NCI-H2196 (cell line): Measurements from ENCODE around the gene FUT7.
"Not testable (repeated sequence)": the region's sequence is repeated elsewhere in the genome, so short reads cannot be mapped to it uniquely, and the experiment has no call there.

ENCODE experiments used
- DNase-seq: peaks from one replicate; lab custom pipeline; 2025; ENCODE audit not compliant: unreplicated experiment; lab: John Stamatoyannopoulos, UW

Gene FUT7

DNA sequence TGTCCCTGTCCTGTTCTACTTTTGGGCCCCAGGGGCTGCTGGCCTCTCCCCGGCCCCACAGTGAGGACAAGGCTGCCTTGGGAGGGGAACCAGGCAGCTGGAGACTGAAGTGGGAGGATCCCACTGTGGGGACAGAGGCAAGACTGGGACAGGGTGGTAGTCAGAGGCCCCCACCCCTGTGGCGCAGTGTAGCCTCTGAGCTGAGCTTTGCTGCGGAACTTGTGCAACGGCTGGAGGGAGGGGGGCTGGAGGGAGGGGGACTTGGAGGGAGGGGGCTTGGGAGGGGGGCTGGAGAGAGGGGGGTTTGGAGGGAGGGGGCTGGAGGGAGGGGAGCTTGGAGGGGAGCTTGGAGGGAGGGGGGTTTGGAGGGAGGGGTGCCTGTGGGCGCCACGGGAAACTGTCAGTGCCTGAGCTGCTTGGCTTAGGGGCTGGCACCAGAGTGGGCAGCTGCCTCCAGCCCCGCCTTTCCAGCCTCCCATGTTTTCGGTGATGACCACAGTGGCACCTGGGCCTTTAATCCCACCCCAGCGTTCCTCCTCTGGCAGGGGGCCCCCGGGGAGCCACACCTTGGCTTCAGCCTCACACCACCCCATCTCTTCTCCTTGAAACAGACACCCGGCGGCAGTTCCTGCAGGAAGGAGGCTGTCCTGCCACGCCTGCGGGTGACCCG, 2.3 kb upstream of the FUT7 start:
- DNase-seq, result no peak

DNA sequence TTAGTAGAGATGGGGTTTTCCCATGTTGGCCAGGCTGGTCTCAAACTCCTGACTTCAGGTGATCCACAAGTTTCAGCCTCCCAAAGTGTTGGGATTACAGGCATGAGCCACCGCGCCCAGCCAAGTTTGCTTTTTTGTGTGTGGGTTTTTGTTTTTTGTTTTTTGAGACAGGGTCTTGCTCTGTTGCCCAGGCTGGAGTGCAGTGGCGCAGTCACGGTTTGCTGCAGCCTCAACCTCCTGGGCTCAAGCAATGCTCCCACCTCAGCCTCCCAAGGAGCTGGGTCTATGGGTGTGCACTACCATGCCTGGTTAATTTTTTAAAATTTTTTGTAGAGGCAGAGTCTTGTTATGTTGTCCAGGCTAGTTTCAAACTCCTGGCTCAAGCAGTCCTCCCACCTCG, 1.6 kb upstream of the FUT7 start:
- DNase-seq, result not testable (repeated sequence)

DNA sequence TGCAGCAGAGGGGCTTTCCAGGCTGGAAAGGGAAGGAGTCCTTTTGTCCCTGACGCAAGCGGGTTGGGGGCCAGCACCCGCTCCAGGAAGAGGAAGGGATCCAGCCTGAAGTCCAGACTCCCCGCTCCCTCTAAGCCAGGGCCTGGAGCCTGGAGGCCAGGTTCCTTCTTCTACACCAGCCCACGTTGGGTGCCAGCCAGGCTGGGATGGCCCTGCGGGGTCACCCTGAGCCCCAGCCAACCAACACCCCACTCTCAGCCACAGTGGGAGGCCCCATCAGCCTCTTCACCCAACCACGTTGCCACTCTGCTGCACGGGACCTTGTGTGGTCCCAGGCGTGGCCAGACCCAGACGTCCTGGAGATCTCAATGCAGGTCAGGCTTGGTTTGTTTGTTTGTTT, 970 bp upstream of the FUT7 start:
- DNase-seq, result no peak

- no peak for DNase-seq
Observed at GRCh38 chr9:137030538-137031527, 1.1 kb downstream of the FUT7 start.

DNA sequence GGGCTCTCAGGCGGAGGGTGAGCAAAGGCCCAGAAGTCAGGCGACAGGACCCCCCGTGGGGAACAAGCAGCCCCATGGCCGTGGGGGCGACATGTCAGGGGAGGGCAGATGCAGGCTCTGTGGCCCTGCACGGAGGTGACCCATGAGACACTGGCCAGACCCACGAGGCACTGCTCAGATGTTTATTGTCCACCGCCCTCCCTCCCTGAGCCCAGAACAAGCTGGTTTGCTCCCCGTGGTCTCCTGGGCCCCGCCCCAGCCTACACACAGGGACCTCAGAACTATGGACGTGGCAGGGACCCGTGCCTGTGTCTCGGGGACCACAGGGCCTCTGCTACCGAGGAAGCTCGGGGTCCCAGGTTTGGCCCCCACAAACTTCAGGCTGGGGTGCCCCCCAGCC, 1.9 kb downstream of the FUT7 start:
- no peak for DNase-seq

GRCh38 chr9:137029058-137029936, 2.6 kb downstream of the FUT7 start:
- DNase-seq, result peak; percentile 73

GRCh38 chr9:137028263-137029057, 3.4 kb downstream of the FUT7 start:
- peak; percentile 84 for DNase-seq

GRCh38 chr9:137027369-137028262, 4.3 kb downstream of the FUT7 start, which contains the start of gene ABCA2:
Gene ABCA2, minus strand, starts transcription at chr9:137028237. Its CDS starts 97 bp downstream, at chr9:137028140.
- no peak for DNase-seq

DNA sequence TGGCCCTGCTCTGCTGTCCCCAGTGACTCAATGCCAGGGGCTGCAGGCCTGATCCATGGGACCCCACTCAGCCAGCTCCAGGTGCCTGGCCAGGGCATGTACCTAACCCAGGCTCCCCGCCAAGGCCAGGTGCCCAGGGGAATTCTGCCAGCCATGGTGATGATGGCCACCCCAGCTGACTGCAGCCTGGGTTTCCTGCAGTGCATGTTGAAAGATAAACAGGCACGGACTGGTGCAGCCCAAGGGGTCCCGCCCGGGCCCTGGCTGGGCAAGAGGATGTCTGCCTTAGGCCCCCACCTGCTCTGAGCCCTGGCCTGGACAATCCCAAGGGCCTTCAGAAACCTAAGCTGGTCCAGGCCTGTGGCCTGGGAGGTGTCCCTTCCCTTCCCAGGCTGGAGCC, 5.1 kb downstream of the FUT7 start:
- peak; percentile 14 for DNase-seq

- DNase-seq, result no peak
Observed at GRCh38 chr9:137026384-137026783, 5.5 kb downstream of the FUT7 start.

GRCh38 chr9:137025517-137025966, 6.3 kb downstream of the FUT7 start:
- DNase-seq, result peak; percentile 95

- DNase-seq, result no peak
Observed at GRCh38 chr9:137023583-137023991, 8.3 kb downstream of the FUT7 start.

DNA sequence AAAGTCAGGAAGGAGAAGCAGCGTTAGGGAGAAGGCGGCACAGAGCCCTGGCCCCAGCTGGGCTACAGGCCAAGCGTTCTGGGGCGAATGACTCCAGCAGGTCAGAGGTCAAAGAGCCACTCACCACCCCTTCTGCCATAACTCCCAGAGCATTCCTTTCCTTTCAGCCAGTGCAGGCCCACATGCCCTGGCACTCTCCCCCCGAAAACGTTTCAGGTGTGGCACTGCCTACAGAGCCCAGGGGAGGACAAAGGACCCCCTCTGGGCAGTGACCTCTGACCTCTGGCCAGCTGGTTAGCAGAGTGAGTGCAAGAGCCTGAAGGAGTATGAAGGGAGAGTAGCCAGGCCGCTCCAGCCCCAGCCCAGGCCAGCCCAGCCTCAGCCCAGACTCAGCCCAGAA, 8.7 kb downstream of the FUT7 start:
- no peak for DNase-seq

- DNase-seq, result no peak
Observed at GRCh38 chr9:137022662-137023008, 9.3 kb downstream of the FUT7 start.

- DNase-seq, result peak; percentile 97
Observed at GRCh38 chr9:137021979-137022661, 9.8 kb downstream of the FUT7 start.

DNA sequence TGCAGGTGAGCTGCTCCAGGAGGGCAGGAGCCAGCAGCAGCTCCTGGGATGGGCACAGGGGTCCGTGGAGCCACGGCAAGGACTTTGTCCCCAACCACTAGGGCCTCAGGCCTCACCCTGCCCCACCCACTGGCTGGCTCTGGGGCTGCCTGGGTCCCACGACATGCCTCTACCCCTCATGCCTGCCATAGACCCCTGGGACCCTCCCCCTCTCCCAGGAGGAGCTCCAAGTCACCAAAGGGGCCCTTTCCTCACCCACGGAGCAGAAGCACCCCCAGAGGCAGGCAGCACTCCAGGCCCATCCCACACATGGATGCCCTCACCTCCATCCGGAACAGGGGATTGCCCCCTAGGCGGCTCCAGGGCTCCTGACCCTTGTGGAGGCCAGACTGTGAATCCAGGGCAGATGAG, 10.3 kb downstream of the FUT7 start:
- no peak for DNase-seq

DNA sequence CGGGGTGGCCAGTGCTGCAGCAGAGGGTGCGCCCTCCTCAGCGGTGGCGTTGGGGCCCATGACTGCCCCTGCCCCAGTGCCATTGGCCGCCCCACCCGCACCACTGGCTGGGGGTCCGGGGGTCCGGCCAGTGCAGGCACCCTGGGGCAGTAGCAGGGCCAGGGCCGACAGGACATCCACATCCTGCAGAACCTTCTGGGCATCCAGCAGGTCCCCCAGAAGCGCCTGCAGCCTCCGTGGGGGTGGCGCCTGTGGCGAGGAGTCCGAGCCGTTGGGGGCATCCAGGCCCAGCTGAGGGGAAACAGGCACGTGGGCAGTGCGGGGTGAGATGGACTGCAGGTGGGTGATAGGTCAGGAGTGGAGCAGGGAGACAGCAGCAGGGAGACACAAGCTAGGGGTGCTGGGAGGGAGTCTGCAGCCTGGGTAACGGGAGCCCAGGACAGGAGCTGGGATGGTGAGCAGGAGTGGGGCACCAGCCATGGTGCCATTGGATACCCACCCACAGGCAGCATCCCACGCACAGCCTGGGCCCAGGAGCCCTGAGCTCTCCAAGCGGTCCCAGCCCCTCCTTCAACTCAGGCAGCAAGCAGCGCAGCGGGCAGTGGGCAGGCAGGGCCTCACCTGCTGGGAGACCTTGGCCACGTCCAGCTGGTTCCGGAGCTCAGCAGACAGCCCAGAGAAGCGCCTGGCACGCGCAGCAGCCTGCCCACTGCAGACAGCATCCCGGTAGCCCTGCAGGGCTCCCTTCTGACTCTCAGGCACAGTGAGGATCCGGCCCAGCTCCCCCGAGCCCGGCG, 10.9 kb downstream of the FUT7 start:
- DNase-seq, result no peak
